ENCODE measurements around the gene VRK3. TPM values are rescaled to one million over a fixed set of nuclear protein-coding genes. Genes with fewer than 3 reads are reported as not detected.
"Not testable (repeated sequence)": the region's sequence is repeated elsewhere in the genome, so short reads cannot be mapped to it uniquely, and the experiment has no call there.

Gene VRK3
- total RNA-seq, 1 donor from 2014 or later, result 22.9 TPM

DNA sequence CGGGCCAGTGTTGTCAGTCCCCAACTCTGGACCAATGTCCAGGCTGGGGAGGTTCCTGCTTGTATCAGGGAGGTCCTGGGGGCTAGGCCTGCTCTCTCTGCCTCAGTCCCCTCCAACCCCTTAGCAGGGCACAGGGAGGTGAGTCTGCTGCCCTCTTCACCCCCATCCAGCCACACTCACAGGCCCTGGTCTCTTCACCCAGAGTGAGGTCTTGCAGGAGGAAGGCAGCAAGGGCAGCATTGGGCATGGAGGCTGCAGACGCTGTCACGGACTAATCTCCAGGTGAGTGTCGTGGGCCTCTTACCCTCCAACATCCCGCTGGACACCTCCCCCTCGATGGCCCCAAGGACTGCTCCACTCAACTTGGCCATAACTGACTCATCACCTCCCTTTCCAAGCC, 52.3 kb downstream of the VRK3 start:
- peak; percentile 52 for DNase-seq (ENCODE audit: missing footprints)
- no peak for ATAC-seq

DNA sequence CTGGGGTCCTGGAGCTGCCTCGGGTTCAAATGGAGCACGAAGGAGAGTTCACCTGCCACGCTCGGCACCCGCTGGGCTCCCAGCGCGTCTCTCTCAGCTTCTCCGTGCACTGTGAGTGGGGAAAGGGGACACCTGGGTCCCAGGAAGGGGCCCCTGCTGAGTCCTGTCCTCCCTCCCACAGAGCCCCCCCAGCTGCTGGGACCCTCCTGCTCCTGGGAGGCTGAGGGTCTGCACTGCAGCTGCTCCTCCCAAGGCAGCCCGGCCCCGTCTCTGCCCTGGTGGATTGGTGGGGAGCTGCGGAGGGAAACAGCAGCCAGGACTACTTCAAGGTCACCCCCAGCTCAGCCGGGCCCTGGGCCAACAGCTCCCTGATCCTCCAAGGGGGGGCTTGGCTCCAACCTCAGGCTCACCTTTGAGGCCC, 53.2 kb downstream of the VRK3 start:
- ATAC-seq (no peak), DNase-seq (ENCODE audit: missing footprints) (peak; percentile 52)
- intact Hi-C loops (cut with DNase I), result no loop called here

More for the DNA sequence above, 52.3 kb downstream of the VRK3 start:
- intact Hi-C loops (cut with DNase I), result no loop called here

DNA sequence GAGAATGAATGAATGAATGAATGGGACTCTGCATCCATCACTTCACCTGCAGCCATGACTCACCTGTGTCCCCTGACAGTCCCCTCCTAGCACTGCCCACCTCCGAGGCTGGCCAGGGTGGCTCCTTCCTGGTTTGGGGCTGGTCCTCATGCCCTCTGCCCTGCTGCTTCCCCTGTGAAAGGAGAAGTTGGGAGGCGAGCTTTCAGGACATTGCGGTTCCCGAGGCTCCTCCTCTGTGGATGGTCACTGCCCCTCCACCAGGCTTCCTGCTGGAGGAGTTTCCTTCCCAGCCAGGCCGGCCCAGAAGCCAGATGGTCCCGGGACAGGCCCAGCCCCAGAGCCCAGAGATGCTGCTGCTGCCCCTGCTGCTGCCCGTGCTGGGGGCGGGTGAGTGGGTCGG, 55.8 kb downstream of the VRK3 start:
- intact Hi-C loops (cut with DNase I), result not testable (repeated sequence)
- peak; percentile 21 for DNase-seq (ENCODE audit: missing footprints)
- ATAC-seq, result peak; percentile 61

DNA sequence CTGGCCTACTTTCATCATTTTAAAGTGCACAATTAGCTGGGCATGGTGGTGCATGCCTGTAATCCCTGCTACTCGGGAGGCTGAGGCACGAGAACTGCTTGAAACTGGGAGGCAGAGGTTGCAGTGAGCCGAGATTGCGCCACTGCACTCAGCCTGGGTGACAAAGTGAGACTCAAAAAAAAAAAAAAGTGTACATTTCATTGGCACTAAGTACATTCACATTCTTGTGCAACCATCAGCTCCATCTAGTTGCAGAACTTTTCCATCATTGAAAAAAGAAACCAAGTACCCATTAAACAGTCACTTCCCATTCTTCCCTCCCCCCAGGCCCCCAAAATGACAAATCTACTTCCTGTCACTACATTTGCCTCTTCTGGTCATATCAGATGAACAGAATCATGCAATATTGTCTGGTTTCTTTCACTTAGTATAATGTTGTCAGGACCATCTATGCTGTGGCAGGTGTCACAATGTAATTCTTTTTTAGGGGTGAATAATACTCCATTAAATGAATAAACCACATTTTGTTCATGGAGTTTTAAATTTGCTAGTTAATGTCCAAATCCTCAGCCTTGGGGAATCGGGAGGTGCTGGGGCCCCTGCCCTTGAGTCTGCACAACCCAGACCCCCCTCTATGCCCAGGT, 56.8 kb downstream of the VRK3 start:
- no peak for ATAC-seq
- peak; percentile 70 for DNase-seq (ENCODE audit: missing footprints)
- intact Hi-C loops (cut with DNase I), result no loop called here

DNA sequence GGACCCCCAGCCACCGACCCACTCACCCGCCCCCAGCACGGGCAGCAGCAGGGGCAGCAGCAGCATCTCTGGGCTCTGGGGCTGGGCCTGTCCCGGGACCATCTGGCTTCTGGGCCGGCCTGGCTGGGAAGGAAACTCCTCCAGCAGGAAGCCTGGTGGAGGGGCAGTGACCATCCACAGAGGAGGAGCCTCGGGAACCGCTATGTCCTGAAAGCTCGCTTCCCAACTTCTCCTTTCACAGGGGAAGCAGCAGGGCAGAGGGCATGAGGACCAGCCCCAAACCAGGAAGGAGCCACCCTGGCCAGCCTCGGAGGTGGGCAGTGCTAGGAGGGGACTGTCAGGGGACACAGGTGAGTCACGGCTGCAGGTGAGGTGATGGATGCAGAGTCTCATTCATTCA, 64.2 kb downstream of the VRK3 start, which contains the start of gene SIGLEC11:
SIGLEC11 (minus strand) TSS at position 193 of the 400 bp plus-strand sequence; CDS start at position 102, 91 bp downstream.
- peak; percentile 63 for ATAC-seq
- intact Hi-C loops (cut with DNase I), result not testable (repeated sequence)
- DNase-seq (ENCODE audit: missing footprints), result peak; percentile 50

DNA sequence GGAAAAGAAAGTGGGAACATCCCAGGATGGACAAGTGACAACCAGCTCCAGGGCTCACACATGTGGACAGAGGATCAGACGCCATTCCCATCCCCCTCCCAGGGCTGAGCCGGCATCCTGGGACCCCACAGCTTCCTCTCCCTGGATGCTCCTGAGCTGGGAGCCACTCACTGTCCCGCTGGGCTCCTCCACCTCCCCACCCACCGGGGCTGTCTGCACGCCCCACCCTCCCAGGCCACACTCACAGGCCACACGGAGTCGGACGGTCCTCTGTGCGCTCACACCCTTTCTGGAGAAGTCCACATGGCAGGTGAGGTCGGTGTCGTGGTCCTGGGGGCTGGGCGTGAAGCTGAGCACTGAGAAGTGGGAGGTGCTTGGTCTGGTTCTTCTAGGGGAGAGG, 65.3 kb downstream of the VRK3 start:
- intact Hi-C loops (cut with DNase I); DNase-seq (ENCODE audit: missing footprints); ATAC-seq: not testable (repeated sequence)

DNA sequence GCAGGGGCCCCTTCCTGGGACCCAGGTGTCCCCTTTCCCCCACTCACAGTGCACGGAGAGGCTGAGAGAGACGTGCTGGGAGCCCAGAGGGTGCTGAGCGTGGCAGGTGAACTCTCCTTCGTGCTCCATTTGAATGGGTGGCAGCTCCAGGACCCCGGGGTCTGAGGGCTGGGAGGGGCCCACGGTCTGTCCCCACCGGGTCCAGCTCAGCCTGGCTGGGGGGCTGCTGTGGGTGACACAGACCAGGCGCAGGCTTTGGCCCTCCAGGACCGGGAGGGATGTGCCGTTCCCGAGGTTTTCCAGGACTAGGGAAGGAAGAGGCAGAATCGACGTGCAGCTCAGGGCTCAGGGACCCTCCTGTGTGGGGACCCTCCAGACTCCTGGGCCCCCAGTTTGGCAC, 66.6 kb downstream of the VRK3 start:
- not testable (repeated sequence) for ATAC-seq
- peak; percentile 31 for DNase-seq (ENCODE audit: missing footprints)

DNA sequence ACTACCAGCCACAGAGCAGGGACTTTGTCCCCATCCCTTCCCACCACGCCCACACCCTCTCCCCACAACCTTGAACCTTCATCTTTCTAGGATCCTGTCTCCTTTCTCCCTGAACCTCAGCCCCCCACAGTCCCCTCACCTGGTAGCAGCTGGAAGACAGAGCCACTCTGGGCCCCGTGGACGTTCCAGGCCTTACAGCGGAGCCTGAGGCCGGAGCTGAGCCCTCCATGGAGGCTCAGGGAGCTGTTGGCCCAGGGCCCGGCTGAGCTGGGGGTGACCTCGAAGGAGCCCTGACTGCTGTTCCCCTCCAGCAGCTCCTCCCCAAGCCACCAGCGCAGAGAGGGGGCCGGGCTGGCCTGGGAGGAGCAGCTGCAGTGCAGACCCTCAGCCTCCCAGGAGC, 67.0 kb downstream of the VRK3 start:
- ATAC-seq; intact Hi-C loops (cut with DNase I): not testable (repeated sequence)
- peak; percentile 37 for DNase-seq (ENCODE audit: missing footprints)

More for the DNA sequence above, 66.6 kb downstream of the VRK3 start:
- intact Hi-C loops (cut with DNase I), result not testable (repeated sequence)

DNA sequence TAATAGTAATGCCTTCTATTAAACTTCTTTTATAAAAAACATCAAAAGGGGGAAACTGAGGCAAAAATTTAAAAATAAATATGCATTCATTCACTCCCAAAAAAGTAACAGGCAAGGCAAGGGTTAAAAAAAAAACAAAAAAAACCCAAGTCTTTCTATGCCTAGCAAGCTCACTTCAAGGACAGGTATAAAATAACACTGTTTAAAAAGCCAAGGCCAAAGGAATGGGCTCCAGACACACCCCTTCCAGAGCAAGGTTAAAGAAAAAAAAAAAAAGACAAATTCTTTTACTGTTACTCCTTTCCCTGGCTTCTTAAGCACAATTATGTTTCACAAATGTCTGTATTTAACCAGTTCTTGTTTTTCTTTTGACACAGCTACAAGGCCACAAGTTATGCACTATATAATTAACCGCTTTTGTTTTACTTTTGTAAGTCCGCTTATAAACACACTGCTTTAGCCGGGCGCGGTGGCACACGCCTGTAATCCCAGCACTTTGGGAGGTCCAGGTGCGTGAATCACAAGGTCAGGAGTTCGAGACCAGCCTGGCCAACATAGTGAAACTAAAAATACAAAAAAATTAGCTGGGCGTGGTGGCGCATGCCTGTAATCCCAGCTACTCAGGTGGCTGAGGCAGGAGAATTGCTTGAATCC, 67.8 kb downstream of the VRK3 start:
- DNase-seq (ENCODE audit: missing footprints) (peak; percentile 17), ATAC-seq (no peak)
- intact Hi-C loops (cut with DNase I), result no loop called here

DNA sequence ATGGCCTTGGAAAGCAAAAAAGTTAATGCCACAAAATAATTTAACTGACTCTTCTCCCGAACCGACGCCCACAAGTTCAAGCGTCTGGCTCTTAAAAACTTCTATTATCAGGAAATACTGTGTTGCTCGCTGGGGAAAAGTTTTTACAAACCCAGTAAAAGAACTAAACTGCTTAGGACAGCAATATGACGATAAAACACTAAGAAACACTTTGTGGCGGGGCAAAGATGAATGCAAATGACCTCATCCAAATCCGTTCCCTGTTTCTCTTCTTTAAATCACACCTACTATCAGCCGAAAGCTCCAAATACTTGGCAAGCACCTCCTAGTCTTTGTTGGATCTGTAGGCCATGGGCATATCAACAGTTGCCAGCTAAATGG, 69.1 kb downstream of the VRK3 start:
- ATAC-seq, result no peak
- intact Hi-C loops (cut with DNase I), result no loop called here
- no peak for DNase-seq (ENCODE audit: missing footprints)

DNA sequence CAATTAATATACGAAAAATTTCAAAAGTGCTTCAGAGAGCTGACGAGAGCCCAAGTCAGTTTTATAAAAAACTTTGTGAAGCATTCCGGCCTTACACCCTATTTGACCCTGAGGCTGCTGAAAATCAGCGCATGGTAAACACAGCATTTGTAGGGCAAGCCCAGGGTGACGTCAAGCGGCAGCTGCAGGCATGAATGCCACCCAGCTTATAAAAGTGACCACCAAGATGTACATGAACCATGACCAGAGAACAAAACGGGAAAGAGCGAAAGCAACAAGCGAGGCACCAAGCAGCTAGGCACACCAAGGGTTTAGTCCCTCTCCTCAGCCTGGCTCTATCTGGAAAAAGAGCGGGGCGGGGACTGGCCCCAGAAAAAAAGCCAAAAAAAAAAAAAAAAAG, 70.2 kb downstream of the VRK3 start:
- intact Hi-C loops (cut with DNase I), result no loop called here
- no peak for ATAC-seq
- no peak for DNase-seq (ENCODE audit: missing footprints)

DNA sequence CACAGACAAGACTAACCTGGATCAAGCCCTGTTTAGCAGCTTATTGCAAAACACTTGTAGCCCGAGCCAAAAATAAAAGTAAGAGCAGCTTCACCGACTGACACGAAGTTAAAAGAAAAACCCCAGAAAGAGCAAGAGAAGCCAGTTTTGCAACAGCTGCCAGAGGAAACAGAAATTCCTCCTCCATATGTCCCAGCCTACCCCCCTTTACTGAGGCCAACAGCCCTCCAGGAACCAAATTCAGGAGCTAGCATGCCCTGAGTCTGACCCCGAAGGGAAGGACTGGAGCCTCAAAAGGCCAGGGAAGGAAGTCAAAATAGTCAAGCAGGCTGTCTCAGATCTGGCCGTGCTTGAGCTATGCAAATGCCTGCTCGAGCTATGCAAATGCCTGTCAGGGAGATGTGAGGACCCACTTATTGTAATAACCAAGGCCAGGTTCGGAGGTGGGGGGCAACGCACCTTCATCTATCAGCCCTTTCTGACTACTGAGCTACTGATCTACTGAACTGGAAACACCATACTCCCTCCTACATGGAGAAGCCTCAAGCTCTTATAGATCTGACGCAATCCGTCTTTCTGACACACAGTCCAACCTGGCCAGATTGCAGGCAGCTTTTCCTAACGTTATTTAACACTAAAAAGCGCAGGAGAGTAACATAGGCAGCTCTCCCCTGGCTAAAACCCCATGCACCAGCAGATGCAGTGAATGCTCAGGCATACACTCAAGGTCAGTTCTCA, 70.9 kb downstream of the VRK3 start:
- ATAC-seq (peak; percentile 58), DNase-seq (ENCODE audit: missing footprints) (no peak)
- intact Hi-C loops (cut with DNase I), result no loop called here

DNA sequence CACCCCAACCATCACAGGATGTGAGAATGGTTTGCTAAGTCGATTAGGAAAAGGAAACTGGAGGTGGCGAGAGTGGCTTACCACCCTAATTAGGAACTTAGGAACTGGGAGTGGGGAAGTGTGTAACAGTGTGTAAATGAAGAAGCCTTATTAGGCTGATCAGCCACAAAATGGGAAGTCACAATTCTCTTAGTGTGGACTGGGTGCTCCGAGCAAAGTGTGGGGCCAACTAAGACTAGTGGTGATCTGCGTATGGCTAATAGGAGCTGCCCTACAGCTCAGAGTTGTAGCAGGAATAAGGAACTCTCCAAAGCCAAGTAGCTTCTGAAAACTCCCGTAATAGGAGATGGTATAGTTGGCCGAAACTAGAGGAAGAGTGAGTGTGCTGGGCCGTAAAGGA, 71.8 kb downstream of the VRK3 start:
- intact Hi-C loops (cut with DNase I), result no loop called here

DNA sequence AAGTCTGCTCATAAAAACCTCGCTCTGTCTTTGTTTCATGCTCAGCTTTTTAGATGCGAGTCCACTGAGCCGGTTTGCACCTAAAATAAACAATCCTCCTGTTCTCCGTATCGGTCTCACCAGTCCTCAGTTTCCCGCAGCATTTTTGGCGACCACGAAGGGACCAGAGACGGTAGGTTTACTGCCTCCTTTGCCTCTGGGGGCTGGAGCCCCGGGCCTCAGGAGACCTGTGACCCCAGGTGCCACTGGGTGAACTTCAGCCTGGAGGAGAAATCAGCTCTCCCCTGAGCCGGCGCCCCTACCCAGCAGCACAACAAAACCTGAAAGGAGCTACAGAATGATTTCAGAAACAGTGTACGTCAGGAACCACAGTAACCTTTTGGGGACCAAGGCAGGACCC, 72.3 kb downstream of the VRK3 start:
- intact Hi-C loops (cut with DNase I), result no loop called here
- DNase-seq (ENCODE audit: missing footprints), result no peak
- no peak for ATAC-seq

More for the DNA sequence above, 71.8 kb downstream of the VRK3 start:
- peak; percentile 55 for ATAC-seq
- no peak for DNase-seq (ENCODE audit: missing footprints)

DNA sequence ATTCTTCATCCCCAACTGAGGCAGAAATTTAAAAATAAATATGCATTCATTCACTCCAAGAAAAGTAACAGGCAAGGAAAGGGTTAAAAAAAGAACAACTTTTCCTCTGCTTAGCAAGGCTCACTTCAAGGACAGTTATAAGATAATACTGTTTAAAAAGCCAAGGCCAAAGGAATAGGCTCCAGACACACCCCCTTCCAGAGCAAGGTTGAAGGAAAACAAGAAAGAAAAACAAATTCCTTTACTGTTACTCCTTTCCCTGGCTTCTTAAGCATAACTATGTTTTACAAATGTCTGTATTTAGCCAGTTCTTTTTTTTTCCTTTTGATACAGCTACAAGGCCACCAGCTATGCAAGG, 72.7 kb downstream of the VRK3 start:
- DNase-seq (ENCODE audit: missing footprints) (no peak), ATAC-seq (no peak)
- intact Hi-C loops (cut with DNase I), result no loop called here

DNA sequence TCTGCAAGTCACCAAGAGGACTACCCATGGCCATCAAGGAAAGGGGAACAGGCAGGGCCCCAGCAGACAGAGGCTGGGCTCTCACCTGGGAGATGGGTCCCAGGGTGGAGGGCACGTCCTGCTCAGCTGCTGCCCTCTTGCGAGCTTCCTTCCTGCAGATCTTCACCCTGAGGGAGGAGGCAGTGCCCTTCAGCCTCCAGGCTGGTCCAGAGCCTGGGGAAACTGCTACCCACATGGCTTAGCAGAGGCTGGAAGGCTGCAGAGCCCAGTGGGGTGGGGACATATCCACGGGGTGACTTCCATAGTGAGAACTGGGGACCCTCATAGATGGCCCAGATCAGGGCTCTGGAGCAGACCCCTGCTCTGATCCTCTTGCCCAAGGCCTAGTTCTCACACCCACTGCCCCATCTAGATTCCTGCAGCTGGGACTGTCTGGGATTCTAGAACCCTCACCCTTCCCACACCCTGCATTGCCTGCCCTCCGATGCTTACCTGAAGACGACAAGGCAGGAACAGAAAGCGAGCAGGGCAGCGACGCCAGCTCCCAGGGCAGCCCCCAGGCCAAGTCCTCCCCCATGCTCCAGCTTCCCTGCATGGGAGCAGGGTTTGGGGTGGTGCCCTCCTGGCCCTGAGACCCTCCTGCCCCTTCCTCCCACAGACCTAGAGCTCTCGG, 73.2 kb downstream of the VRK3 start:
- DNase-seq (ENCODE audit: missing footprints) (no peak), ATAC-seq (no peak)
- intact Hi-C loops (cut with DNase I), result no loop called here

DNA sequence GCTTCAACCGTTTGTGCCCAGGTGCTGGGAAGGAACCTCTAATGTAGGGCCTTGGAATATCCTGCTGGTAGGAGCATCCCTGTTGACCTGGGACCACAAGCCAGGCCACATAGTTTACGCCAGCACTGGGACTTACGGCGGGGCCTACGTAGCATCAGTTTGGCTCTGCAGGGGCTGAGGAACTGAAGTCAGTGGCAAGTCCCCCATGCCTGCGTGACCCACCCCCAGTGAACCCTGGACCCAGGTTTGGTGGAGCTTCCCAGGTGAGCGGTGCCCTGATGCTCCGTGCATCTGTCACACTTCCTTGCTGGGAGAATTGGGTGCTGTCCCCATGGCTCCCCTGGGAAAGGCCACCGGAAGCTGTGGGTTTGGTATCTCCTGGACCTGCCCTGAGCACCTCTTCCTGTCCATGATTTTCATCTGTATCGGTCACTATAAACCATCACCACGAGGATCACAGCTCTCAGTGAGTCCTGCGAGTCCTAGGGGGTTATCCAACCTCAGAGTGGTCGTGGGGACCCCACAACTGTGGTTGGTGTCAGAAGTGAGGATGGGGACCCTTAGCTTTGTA, 74.1 kb downstream of the VRK3 start:
- ATAC-seq (no peak), DNase-seq (ENCODE audit: missing footprints) (no peak)
- intact Hi-C loops (cut with DNase I), result no loop called here

DNA sequence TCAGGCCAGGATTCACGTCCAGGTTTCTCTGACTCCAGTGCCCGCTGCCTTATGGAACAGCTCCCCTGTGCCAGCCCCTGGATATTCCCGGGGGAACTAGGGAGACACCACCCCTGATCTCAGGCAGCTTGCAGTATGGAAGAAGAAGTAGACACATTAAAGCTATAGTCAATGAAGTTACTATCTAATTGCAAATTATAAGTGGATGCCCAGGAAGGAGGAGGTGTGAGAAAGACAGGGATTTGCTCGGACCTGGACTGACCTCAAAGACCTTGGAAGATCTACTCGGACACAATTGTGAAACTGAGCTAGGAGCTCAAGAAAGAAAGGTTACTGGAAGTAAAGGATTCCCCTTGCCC, 74.6 kb downstream of the VRK3 start:
- no peak for ATAC-seq
- DNase-seq (ENCODE audit: missing footprints), result no peak
- intact Hi-C loops (cut with DNase I), result no loop called here

Measured in Right ventricle myocardium inferior (tissue), 1 donor.